Measurements from ENCODE around the gene KIFAP3. TPM values are rescaled to one million over a fixed set of nuclear protein-coding genes. Genes with fewer than 3 reads are reported as not detected.

The KIFAP3 gene
- total and polyA plus RNA-seq, 2 experiments from 2014 or later, result 60.6 to 75.8 TPM

DNA sequence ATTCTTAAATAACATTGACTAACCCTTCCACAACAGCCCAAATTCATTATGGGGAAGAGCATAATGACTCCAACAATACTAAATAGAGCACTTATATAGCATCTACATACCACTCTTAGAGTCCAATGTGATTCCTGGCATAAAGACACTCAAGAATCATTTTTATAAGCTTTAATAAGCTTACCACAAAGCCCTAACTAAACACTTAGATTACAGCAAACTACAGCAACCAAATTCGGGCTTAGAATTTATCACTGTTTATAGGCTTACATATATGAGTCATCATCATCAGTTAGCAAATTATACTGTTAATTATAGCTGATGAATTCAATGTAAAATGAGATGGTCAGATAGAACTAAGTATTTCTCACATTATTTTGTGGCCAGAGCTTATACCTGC lies 188.1 kb downstream of the KIFAP3 start:
- Histone ChIP-seq H3K36me3 (peaks cover 21% of the 10 kb centered on the region), H3K9me3 (ENCODE audit: low read depth) (no peaks in the 10 kb centered on the region), H3K4me3 (no peak overlapping the region), H3K27ac (no peak overlapping the region), H3K27me3 (no peaks in the 10 kb centered on the region), H3K4me1 (ENCODE audit: low read depth) (peaks cover 1% of the 10 kb centered on the region)
- TF ChIP-seq, protein P1, sequence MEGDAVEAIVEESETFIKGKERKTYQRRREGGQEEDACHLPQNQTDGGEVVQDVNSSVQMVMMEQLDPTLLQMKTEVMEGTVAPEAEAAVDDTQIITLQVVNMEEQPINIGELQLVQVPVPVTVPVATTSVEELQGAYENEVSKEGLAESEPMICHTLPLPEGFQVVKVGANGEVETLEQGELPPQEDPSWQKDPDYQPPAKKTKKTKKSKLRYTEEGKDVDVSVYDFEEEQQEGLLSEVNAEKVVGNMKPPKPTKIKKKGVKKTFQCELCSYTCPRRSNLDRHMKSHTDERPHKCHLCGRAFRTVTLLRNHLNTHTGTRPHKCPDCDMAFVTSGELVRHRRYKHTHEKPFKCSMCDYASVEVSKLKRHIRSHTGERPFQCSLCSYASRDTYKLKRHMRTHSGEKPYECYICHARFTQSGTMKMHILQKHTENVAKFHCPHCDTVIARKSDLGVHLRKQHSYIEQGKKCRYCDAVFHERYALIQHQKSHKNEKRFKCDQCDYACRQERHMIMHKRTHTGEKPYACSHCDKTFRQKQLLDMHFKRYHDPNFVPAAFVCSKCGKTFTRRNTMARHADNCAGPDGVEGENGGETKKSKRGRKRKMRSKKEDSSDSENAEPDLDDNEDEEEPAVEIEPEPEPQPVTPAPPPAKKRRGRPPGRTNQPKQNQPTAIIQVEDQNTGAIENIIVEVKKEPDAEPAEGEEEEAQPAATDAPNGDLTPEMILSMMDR (IDR thresholded peaks at IDR 0.05; ENCODE audit: low read depth, low read length), result no peak
- no peak for DNase-seq (ENCODE audit: low read depth in 1 of 2, low spot score in 1 of 2)

DNA sequence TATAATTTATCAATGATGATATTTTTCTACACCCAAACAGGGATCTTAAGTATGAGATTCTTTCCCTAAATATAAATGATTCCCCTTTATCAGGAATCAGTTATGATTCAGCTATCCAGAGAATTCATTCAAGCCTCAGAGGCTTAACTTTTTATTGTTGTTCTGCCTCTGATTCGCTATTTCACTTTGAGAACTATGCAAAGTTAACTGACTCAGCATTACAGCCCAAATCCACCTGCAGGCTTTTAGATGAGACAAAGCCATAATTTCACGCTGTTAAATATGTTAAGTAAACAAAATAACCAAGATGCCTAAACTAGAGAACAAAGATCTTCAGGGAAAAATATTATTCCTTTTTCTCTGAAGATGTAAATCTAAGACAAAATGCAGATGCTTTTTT lies 189.3 kb downstream of the KIFAP3 start:
- Histone ChIP-seq H3K27ac (no peak overlapping the region), H3K36me3 (peaks cover 21% of the 10 kb centered on the region), H3K9me3 (ENCODE audit: low read depth) (no peaks in the 10 kb centered on the region), H3K4me1 (ENCODE audit: low read depth) (no peaks in the 10 kb centered on the region), H3K4me3 (no peak overlapping the region), H3K27me3 (no peaks in the 10 kb centered on the region)
- TF ChIP-seq, protein P1 (IDR thresholded peaks at IDR 0.05; ENCODE audit: low read depth, low read length), result no peak
- DNase-seq (ENCODE audit: low read depth in 1 of 2, low spot score in 1 of 2), result no peak

DNA sequence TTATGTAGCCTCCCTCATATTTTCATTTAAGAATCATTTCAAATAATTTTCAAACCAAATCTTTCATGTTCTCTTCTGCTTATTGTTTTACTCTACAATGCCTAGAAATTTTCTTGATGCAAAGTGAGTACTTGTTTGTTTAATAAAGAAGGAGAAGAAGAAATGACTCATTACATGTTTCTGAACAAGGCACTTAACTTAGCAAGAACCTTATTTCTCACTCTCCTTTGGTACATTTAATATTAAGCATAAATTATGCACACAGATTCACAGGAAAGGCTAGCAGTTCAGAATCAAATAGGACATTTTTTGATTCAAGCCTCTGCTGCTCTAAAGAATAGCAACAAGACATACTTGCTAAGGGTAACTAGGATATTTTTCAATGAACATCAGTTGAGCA lies 189.9 kb downstream of the KIFAP3 start:
- TF ChIP-seq, protein P1 (IDR thresholded peaks at IDR 0.05; ENCODE audit: low read depth, low read length), result no peak
- no peak for DNase-seq (ENCODE audit: low read depth in 1 of 2, low spot score in 1 of 2)

DNA sequence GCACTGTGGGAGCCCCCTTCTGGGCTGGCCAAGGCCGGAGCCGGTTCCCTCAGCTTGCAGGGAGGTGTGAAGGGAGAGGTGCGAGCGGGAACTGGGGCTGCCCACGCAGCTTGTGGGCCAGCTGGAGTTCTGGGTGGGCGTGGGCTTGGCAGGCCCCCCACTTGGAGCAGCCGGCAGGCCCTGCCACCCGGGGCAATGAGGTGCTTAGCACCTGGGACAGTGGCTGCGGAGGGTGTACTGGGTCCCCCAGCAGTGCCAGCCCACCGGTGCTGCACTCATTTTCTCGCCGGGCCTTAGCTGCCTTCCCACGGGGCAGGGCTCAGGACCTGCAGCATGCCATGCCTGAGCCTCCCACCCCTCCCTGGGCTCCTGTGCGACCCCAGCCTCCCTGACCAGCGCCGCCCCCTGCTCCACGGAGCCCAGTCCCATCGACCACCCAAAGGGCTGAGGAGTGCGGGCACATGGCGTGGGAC lies 192.4 kb downstream of the KIFAP3 start:
- no peak overlapping the region for H3K27ac ChIP-seq
- peaks cover 13% of the 10 kb centered on the region for H3K36me3 ChIP-seq
- DNase-seq (ENCODE audit: low read depth in 1 of 2, low spot score in 1 of 2), result no peak
- TF ChIP-seq, protein P1 (IDR thresholded peaks at IDR 0.05; ENCODE audit: low read depth, low read length), result no peak
- no peak overlapping the region for H3K4me3 ChIP-seq
- H3K9me3 ChIP-seq (ENCODE audit: low read depth), result no peaks in the 10 kb centered on the region
- peaks cover 15% of the 10 kb centered on the region for H3K4me1 ChIP-seq (ENCODE audit: low read depth)
- H3K27me3 ChIP-seq, result no peaks in the 10 kb centered on the region

More for the DNA sequence above, 189.9 kb downstream of the KIFAP3 start:
- H3K4me3 ChIP-seq, result no peak overlapping the region
- peaks cover 21% of the 10 kb centered on the region for H3K36me3 ChIP-seq
- no peak overlapping the region for H3K27ac ChIP-seq
- no peaks in the 10 kb centered on the region for H3K9me3 ChIP-seq (ENCODE audit: low read depth)
- no peaks in the 10 kb centered on the region for H3K27me3 ChIP-seq
- no peaks in the 10 kb centered on the region for H3K4me1 ChIP-seq (ENCODE audit: low read depth)

DNA sequence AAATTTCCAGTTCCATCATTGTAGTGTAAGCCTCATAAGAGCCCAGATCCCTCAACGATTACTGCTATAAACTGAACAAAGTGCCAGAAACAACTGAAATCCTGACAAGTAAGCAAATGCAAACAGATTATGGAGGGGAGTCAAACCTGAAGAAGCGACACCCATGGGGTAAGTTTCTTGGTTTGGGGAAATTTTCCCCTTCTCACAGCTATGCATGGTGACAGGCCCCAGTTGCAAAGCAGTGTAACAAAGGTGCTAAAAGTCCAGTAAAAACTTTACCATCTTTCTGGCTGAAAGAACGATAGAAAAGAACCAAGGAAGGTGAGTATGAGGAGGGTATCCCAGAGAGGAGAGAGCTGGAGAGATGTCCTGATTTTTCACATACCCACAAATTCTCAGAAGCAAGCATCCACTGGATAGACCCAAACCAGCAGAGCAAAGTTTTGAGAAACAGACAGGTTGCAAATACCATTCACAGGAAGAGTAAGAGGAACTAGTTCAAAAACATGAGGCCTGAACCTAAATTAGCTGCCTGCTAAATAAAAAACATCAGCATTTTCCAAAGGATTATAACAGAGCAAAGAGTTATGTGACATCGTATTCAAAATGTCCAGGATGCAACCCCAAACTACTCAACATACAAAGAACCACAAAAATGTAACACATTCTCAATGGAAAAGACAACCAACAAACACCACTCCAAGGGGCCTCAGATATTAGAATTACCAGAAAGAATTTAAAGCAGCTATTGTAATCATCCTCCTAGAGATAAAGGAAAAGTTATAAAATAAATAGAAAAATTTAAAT lies 195.3 kb downstream of the KIFAP3 start:
- Histone ChIP-seq H3K4me1 (ENCODE audit: low read depth) (peaks cover 15% of the 10 kb centered on the region), H3K27me3 (no peaks in the 10 kb centered on the region), H3K9me3 (ENCODE audit: low read depth) (no peaks in the 10 kb centered on the region), H3K27ac (peak overlapping the region; percentile 34), H3K36me3 (peaks cover 25% of the 10 kb centered on the region), H3K4me3 (no peak overlapping the region)
- TF ChIP-seq, protein P1 (IDR thresholded peaks at IDR 0.05; ENCODE audit: low read depth, low read length), result no peak
- DNase-seq (ENCODE audit: low read depth in 1 of 2, low spot score in 1 of 2), result no peak
